GM12872 (cell line): ENCODE data around the gene ICAM1.

Experiments
- CTCF ChIP-seq: IDR thresholded peaks from 3 replicates; pipeline ENCODE4 v1.5.1; 2011; ENCODE audit warnings: low read depth, mild to moderate bottlenecking, low read length, moderate library complexity; ENCODE audit not compliant: insufficient read depth

Gene ICAM1

GRCh38 chr19:10284065-10284959 lies 13.4 kb downstream of the ICAM1 start:
- no peak for TF ChIP-seq CTCF

GRCh38 chr19:10284960-10285278 lies 14.0 kb downstream of the ICAM1 start:
- TF ChIP-seq CTCF: no peak

GRCh38 chr19:10285393-10285792 lies 14.5 kb downstream of the ICAM1 start:
- no peak for TF ChIP-seq CTCF

- no peak for TF ChIP-seq CTCF
These were observed 16.1 kb downstream of the ICAM1 start, which contains the start of gene ICAM4 for GRCh38 chr19:10286803-10287737. ICAM4 (plus strand) TSS chr19:10286955; CDS start chr19:10287013, 58 bp downstream.

GRCh38 chr19:10288662-10289166 lies 17.8 kb downstream of the ICAM1 start:
- no peak for TF ChIP-seq CTCF

- TF ChIP-seq CTCF: no peak
These were observed 18.4 kb downstream of the ICAM1 start for GRCh38 chr19:10289167-10289835.

- TF ChIP-seq CTCF: no peak
These were observed 19.0 kb downstream of the ICAM1 start, which contains the start of gene ICAM5 for GRCh38 chr19:10289836-10290356. ICAM5 (plus strand) TSS chr19:10289952; CDS start chr19:10290044, 92 bp downstream.
